ENCODE results near the gene LGALS14.
"Not testable (repeated sequence)": the region's sequence is repeated elsewhere in the genome, so short reads cannot be mapped to it uniquely, and the experiment has no call there.

The LGALS14 gene

GRCh38 chr19:39692822-39693221, 11.5 kb upstream of the LGALS14 start:
- Histone ChIP-seq H3K4me3 (ENCODE audit: low read length in 2 of 2) (no peak overlapping the region), H3K9ac (ENCODE audit: low read length in 2 of 2) (no peak overlapping the region), H3K9me3 (ENCODE audit: control insufficient read depth in 2 of 2, low read length in 2 of 2) (no peaks in the 10 kb centered on the region), H3K36me3 (ENCODE audit: control insufficient read depth in 2 of 2, insufficient read depth in 2 of 2, low read length in 2 of 2) (no peaks in the 10 kb centered on the region), H3K4me1 (ENCODE audit: control insufficient read depth, insufficient read depth, low read length) (no peaks in the 10 kb centered on the region), H3K27me3 (ENCODE audit: control insufficient read depth in 1 of 2, insufficient read depth in 2 of 2, low read length in 2 of 2) (peaks cover 0 to 8% of the 10 kb centered on the region in 2 donors), H3K27ac (ENCODE audit: low read length) (no peak overlapping the region)

- Histone ChIP-seq H3K27me3 (ENCODE audit: control insufficient read depth in 1 of 2, insufficient read depth in 2 of 2, low read length in 2 of 2) (peaks cover 0 to 8% of the 10 kb centered on the region in 2 donors), H3K36me3 (ENCODE audit: control insufficient read depth in 2 of 2, insufficient read depth in 2 of 2, low read length in 2 of 2) (no peaks in the 10 kb centered on the region), H3K9me3 (ENCODE audit: control insufficient read depth in 2 of 2, low read length in 2 of 2) (no peaks in the 10 kb centered on the region), H3K4me1 (ENCODE audit: control insufficient read depth, insufficient read depth, low read length) (no peaks in the 10 kb centered on the region), H3K27ac (ENCODE audit: low read length) (no peak overlapping the region), H3K9ac (ENCODE audit: low read length in 2 of 2) (no peak overlapping the region), H3K4me3 (ENCODE audit: low read length in 2 of 2) (no peak overlapping the region)
These were observed 8.5 kb upstream of the LGALS14 start for GRCh38 chr19:39695759-39696158.

DNA sequence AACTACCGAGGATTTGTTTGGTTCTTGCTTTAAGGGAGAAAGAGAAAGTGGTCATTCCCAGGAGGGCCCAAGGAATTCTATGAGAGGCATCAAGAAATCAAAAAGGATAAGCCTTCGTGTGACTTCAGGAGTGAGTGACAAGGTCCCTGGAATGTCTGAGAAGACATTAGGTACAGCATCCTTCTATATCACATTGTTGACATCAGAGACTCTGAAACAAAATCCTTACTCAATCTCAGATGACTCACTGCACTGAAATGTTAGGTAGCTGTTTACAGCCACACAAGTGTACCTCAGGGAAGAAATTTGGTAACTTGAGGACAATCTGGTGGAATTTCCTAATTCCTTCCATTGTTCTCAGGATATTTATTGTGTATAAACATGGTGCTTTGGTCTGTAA, 7.9 kb upstream of the LGALS14 start:
- H3K9ac ChIP-seq (ENCODE audit: low read length in 2 of 2): no peak overlapping the region
- no peak overlapping the region for H3K4me3 ChIP-seq (ENCODE audit: low read length in 2 of 2)
- no peak overlapping the region for H3K27ac ChIP-seq (ENCODE audit: low read length)
- H3K27me3 ChIP-seq (ENCODE audit: control insufficient read depth in 1 of 2, insufficient read depth in 2 of 2, low read length in 2 of 2): peaks cover 0 to 8% of the 10 kb centered on the region in 2 donors
- no peaks in the 10 kb centered on the region for H3K9me3 ChIP-seq (ENCODE audit: control insufficient read depth in 2 of 2, low read length in 2 of 2)
- no peaks in the 10 kb centered on the region for H3K36me3 ChIP-seq (ENCODE audit: control insufficient read depth in 2 of 2, insufficient read depth in 2 of 2, low read length in 2 of 2)
- H3K4me1 ChIP-seq (ENCODE audit: control insufficient read depth, insufficient read depth, low read length): no peaks in the 10 kb centered on the region

GRCh38 chr19:39698535-39698934, 5.7 kb upstream of the LGALS14 start:
- Histone ChIP-seq H3K36me3 (ENCODE audit: control insufficient read depth in 2 of 2, insufficient read depth in 2 of 2, low read length in 2 of 2) (no peaks in the 10 kb centered on the region), H3K9me3 (ENCODE audit: control insufficient read depth in 2 of 2, low read length in 2 of 2) (no peaks in the 10 kb centered on the region), H3K9ac (ENCODE audit: low read length in 2 of 2) (no peak overlapping the region), H3K27me3 (ENCODE audit: control insufficient read depth in 1 of 2, insufficient read depth in 2 of 2, low read length in 2 of 2) (peaks cover 0 to 9% of the 10 kb centered on the region in 2 donors), H3K4me3 (ENCODE audit: low read length in 2 of 2) (no peak overlapping the region), H3K4me1 (ENCODE audit: control insufficient read depth, insufficient read depth, low read length) (no peaks in the 10 kb centered on the region), H3K27ac (ENCODE audit: low read length) (no peak overlapping the region)

- Histone ChIP-seq H3K27me3 (ENCODE audit: control insufficient read depth in 1 of 2, insufficient read depth in 2 of 2, low read length in 2 of 2) (peaks cover 0 to 3% of the 10 kb centered on the region in 2 donors), H3K4me3 (ENCODE audit: low read length in 2 of 2) (no peak overlapping the region), H3K36me3 (ENCODE audit: control insufficient read depth in 2 of 2, insufficient read depth in 2 of 2, low read length in 2 of 2) (no peaks in the 10 kb centered on the region), H3K9ac (ENCODE audit: low read length in 2 of 2) (no peak overlapping the region), H3K4me1 (ENCODE audit: control insufficient read depth, insufficient read depth, low read length) (no peaks in the 10 kb centered on the region), H3K27ac (ENCODE audit: low read length) (no peak overlapping the region), H3K9me3 (ENCODE audit: control insufficient read depth in 2 of 2, low read length in 2 of 2) (no peaks in the 10 kb centered on the region)
These were observed 3.0 kb upstream of the LGALS14 start for GRCh38 chr19:39701291-39701690.

DNA sequence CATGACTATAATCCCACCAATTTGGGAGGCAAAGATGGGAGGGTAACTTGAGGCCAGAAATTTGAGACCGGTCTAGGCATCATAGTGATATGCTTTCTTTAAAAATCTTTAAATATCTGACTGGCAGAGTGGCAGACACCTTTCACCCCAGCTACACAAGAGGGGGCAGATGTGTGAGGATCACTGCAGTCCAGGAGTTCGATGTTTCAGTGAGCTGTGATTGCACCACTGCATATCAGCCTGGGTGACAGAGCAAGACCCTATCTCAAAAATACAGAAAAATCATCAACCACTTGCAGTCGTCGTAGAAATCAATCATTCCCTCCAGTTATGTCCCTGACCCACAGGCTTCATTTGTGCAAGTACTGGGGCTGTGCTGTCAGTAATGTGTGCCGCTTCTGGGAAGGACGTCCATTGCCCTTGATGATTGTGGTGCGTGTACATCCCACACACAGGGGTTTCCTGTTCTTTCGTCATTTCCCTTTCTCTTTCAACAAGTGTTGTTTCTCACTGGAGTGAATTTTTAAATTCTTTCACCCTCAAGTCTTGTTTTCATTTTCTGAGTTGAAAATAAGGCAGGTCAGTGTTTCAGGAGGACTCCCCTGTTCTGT, 1.4 kb downstream of the LGALS14 start:
- Histone ChIP-seq H3K4me1 (ENCODE audit: control insufficient read depth, insufficient read depth, low read length) (no peaks in the 10 kb centered on the region), H3K27me3 (ENCODE audit: control insufficient read depth in 1 of 2, insufficient read depth in 2 of 2, low read length in 2 of 2) (peaks cover 0 to 8% of the 10 kb centered on the region in 2 donors), H3K27ac (ENCODE audit: low read length) (no peak overlapping the region), H3K9ac (ENCODE audit: low read length in 2 of 2) (no peak overlapping the region), H3K4me3 (ENCODE audit: low read length in 2 of 2) (no peak overlapping the region), H3K36me3 (ENCODE audit: control insufficient read depth in 2 of 2, insufficient read depth in 2 of 2, low read length in 2 of 2) (no peaks in the 10 kb centered on the region), H3K9me3 (ENCODE audit: control insufficient read depth in 2 of 2, low read length in 2 of 2) (no peaks in the 10 kb centered on the region)

DNA sequence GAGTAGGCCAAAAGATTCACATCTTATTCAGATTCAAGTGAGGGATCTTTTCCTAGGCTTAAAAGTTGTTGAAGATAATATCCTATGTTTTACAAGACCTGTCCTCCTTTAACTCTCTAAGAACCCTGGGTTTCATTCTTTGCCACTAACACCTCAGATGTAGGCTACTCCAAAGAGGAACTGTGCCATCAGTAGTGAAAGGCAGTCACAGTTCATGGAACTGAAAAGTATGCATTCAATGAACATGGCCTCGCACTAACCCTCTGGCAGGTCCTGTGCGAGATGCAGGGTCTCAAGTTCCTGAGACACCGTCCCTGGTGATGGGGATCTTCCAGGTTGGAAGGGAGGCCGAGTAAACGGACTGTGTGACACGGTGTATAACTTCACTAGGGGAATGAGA, 4.3 kb downstream of the LGALS14 start:
- no peak overlapping the region for H3K27ac ChIP-seq (ENCODE audit: low read length)
- no peak overlapping the region for H3K9ac ChIP-seq (ENCODE audit: low read length in 2 of 2)
- peaks cover 0 to 4% of the 10 kb centered on the region in 2 donors for H3K27me3 ChIP-seq (ENCODE audit: control insufficient read depth in 1 of 2, insufficient read depth in 2 of 2, low read length in 2 of 2)
- no peaks in the 10 kb centered on the region for H3K36me3 ChIP-seq (ENCODE audit: control insufficient read depth in 2 of 2, insufficient read depth in 2 of 2, low read length in 2 of 2)
- no peak overlapping the region for H3K4me3 ChIP-seq (ENCODE audit: low read length in 2 of 2)
- H3K9me3 ChIP-seq (ENCODE audit: control insufficient read depth in 2 of 2, low read length in 2 of 2): no peaks in the 10 kb centered on the region
- no peaks in the 10 kb centered on the region for H3K4me1 ChIP-seq (ENCODE audit: control insufficient read depth, insufficient read depth, low read length)

GRCh38 chr19:39709026-39709872, 5.0 kb downstream of the LGALS14 start:
- Histone ChIP-seq H3K27ac (ENCODE audit: low read length) (no peak overlapping the region), H3K4me3 (ENCODE audit: low read length in 2 of 2) (no peak overlapping the region), H3K4me1 (ENCODE audit: control insufficient read depth, insufficient read depth, low read length) (no peaks in the 10 kb centered on the region), H3K36me3 (ENCODE audit: control insufficient read depth in 2 of 2, insufficient read depth in 2 of 2, low read length in 2 of 2) (no peaks in the 10 kb centered on the region), H3K9ac (ENCODE audit: low read length in 2 of 2) (no peak overlapping the region), H3K9me3 (ENCODE audit: control insufficient read depth in 2 of 2, low read length in 2 of 2) (no peaks in the 10 kb centered on the region), H3K27me3 (ENCODE audit: control insufficient read depth in 1 of 2, insufficient read depth in 2 of 2, low read length in 2 of 2) (peaks cover 0 to 4% of the 10 kb centered on the region in 2 donors)

GRCh38 chr19:39710333-39710890, 6.1 kb downstream of the LGALS14 start:
- Histone ChIP-seq H3K36me3 (ENCODE audit: control insufficient read depth in 2 of 2, insufficient read depth in 2 of 2, low read length in 2 of 2) (no peaks in the 10 kb centered on the region), H3K9me3 (ENCODE audit: control insufficient read depth in 2 of 2, low read length in 2 of 2) (no peaks in the 10 kb centered on the region), H3K27ac (ENCODE audit: low read length) (no peak overlapping the region), H3K27me3 (ENCODE audit: control insufficient read depth in 1 of 2, insufficient read depth in 2 of 2, low read length in 2 of 2) (peaks cover 0 to 4% of the 10 kb centered on the region in 2 donors), H3K4me1 (ENCODE audit: control insufficient read depth, insufficient read depth, low read length) (no peaks in the 10 kb centered on the region), H3K9ac (ENCODE audit: low read length in 2 of 2) (no peak overlapping the region), H3K4me3 (ENCODE audit: low read length in 2 of 2) (no peak overlapping the region)

DNA sequence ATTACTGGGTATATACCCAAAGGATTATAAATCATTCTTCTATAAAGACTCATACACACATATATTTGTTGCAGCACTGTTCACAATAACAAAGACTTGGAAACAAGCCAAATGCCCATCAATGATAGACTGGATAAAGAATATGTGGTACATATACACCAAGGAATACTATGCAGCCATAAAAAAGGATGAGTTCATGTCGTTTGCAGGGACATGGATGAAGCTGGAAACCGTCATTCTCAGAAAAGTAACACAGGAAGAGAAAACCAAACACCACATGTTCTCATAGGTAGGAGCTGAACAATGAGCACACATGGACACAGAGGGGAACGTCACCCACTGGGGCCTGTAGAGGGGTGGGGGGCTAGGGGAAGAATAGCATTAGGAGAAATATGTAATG, 15.9 kb downstream of the LGALS14 start:
- H3K27me3 ChIP-seq (ENCODE audit: control insufficient read depth in 1 of 2, insufficient read depth in 2 of 2, low read length in 2 of 2); H3K4me3 ChIP-seq (ENCODE audit: low read length in 2 of 2); H3K4me1 ChIP-seq (ENCODE audit: control insufficient read depth, insufficient read depth, low read length); H3K36me3 ChIP-seq (ENCODE audit: control insufficient read depth in 2 of 2, insufficient read depth in 2 of 2, low read length in 2 of 2); H3K27ac ChIP-seq (ENCODE audit: low read length); H3K9me3 ChIP-seq (ENCODE audit: control insufficient read depth in 2 of 2, low read length in 2 of 2); H3K9ac ChIP-seq (ENCODE audit: low read length in 2 of 2): not testable (repeated sequence)

GRCh38 chr19:39725995-39726394, 21.7 kb downstream of the LGALS14 start:
- H3K4me1 ChIP-seq (ENCODE audit: control insufficient read depth, insufficient read depth, low read length): no peaks in the 10 kb centered on the region
- no peaks in the 10 kb centered on the region for H3K36me3 ChIP-seq (ENCODE audit: control insufficient read depth in 2 of 2, insufficient read depth in 2 of 2, low read length in 2 of 2)
- H3K9ac ChIP-seq (ENCODE audit: low read length in 2 of 2): no peak overlapping the region
- peaks cover 0 to 7% of the 10 kb centered on the region in 2 donors for H3K27me3 ChIP-seq (ENCODE audit: control insufficient read depth in 1 of 2, insufficient read depth in 2 of 2, low read length in 2 of 2)
- H3K9me3 ChIP-seq (ENCODE audit: control insufficient read depth in 2 of 2, low read length in 2 of 2): no peaks in the 10 kb centered on the region
- H3K4me3 ChIP-seq (ENCODE audit: low read length in 2 of 2): no peak overlapping the region
- H3K27ac ChIP-seq (ENCODE audit: low read length): no peak overlapping the region

All from stomach smooth muscle (tissue), 2 donors.